Measurements from ENCODE around the gene RBM11.
A peak's percentile ranks its signal among the peaks of the same experiment; 100 is the strongest.
"Not testable (repeated sequence)": the region's sequence is repeated elsewhere in the genome, so short reads cannot be mapped to it uniquely, and the experiment has no call there.

The RBM11 gene, protein sequence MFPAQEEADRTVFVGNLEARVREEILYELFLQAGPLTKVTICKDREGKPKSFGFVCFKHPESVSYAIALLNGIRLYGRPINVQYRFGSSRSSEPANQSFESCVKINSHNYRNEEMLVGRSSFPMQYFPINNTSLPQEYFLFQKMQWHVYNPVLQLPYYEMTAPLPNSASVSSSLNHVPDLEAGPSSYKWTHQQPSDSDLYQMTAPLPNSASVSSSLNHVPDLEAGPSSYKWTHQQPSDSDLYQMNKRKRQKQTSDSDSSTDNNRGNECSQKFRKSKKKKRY

DNA sequence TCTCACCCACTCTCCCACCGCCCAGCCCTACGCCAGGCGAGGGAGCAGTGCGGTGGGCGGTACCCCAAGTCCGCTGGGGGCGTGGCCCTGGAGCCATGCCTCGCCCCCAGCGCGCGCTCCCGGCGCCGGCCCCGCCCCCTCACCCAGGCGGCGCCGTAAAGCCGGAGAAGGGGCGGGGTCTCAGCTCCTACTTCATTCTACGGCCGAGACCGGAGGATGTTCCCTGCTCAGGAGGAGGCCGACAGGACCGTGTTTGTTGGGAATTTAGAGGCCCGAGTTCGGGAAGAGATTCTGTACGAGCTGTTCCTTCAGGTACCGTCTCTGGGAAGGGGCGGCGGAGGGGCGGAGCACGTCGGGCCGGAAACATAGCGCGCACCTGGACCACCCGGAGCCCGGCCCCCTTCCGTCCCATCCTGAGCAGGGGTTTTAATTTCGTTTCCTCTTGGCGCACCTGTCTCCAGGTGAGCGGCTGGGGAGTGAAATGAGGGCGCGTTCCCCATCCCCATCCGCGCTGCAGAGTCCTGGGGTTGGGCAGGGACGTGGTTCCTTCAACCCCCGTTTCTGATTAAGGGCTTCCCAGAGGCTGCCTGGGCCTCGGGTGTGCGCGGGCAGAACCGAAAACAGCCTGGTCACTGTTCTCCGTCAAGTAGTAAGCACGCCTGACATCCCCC, at the start of gene RBM11:
TSS of gene RBM11 (plus strand) at position 187 of the 671 bp plus-strand sequence. CDS start at position 217, 30 bp downstream.
- peak in 1 of 2 experiments; percentile 11 for DNase-seq

DNA sequence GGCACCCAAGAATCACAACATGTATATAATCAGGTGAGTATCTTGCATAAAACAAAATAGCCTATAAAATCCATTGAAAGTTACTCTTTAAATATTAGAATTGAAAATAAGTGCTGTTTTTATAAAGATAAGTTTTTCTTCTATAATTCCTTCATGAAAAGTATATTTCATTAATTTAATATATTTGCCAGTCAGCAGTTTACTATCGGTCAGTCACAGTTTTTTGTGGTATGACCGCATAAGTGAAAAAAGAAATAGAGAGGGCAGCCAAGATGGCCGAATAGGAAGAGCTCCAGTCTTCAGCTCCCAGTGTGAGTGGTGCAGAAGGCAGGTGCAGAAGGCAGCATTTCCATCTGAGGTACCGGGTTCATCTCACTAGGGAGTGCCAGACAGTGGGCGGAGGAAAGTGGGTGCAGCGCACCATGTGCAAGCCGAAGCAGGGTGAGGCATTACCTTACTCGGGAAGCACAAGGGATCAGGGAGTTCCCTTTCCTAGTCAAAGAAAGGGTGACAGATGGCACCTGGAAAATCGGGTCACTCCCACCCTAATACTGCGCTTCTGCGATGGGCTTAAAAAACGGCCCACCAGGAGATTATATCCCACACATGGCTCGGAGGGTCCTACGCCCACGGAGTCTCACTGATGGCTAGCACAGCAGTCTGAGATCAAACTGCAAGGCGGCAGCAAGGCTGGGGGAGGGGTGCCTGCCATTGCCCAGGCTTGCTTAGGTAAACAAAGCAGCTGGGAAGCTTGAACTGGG, 49.3 kb upstream of the RBM11 start:
- DNase-seq: not testable (repeated sequence)

DNA sequence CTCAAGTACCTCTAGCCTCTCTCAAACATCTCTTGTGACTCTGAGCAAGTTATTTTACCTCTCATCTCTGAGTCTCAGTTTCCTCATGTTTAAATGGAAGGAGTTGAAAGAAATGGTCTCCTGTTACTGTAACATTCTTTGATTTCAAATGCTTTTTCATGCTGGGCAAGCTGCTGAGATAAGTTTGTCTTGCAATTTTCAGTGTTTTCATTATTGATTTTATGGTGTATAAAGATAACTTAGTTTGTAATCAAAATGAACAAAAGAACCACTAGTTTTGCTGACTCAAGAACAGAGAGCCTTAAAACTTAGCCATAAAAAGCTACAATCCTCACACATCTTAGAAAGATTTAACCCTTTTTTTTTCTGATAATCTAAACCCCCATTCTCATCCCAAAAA, 9.7 kb upstream of the RBM11 start:
- no peak for DNase-seq

DNA sequence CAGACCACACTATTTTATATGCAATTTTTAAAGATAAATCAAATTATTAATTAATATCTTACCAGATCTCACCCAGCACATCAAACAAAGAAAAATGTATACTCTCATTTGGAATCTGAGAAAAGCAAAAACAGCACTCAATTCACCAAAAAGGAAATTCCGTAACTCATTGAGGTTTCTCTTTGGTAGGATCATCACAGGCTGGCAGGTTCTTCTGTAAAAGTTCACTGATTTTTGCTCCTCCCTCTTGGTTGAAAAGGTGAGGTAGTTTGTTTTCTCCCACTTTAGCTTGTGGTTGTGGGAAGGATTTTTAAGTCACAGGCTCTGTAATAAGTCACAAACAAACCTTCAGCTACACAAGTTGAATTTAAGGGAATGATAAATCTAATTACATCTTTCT, 5.2 kb upstream of the RBM11 start, which contains the start of gene LIPI:
TSS of gene LIPI (minus strand) at position 218 of the 400 bp plus-strand sequence. CDS start at position 108, 110 bp downstream.
- no peak for DNase-seq

DNA sequence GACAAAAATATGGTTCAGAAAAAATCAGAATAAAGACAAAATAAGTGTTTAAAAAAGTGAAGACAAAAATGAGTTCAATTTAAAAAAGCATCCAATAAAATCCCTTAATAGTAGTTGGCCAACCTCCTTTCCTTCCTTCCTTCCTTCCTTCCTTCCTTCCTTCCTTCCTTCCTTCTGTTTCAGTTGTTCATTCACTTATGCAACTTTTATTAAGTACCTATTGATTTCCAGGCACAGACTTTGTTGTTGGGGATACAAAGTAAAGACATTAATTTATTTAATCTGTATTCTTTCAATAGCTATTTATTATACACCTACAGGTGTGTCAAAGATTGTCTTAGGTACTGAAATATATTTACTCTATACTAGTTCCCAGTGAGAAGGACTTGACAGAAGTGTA, 2.8 kb upstream of the RBM11 start:
- DNase-seq: no peak

DNA sequence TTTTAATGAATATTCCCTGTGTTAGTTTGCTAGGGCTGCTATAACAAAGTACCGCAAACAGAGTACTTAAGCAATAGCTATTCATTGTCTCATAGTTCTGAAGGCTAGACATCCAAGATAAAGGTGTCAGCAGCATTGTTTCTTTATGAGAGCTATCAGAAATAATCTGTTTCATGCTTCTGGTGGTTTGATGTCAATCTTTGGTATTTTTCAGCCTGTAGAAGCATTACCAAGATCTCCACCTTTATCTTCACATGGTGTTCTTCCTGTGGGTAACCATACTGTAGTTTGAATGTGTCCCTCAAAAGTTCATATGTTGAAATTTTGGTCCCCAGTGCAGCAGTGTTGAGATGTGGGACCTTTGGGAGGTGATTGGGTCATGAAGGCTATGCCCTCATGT, 7.4 kb downstream of the RBM11 start:
- DNase-seq: no peak

DNA sequence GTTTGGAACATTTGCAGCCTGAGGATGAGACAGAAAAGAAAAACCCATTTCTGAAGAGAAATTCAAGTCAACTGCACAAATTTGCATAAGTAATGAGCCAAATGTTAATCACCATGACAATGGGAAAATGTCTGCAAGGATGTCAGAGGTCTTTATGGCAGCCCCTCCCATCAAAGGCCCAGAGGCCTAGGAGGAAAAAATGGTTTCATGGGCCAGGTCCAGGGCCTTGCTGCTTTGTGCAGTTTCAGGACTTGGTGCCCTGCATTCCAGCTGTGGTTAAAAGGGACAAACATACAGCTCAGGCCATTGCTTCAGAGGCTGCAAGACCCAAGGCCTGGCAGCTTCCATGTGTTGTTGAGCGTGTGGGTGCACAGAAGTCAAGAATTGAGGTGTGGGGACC, 13.4 kb downstream of the RBM11 start:
- no peak for DNase-seq

DNA sequence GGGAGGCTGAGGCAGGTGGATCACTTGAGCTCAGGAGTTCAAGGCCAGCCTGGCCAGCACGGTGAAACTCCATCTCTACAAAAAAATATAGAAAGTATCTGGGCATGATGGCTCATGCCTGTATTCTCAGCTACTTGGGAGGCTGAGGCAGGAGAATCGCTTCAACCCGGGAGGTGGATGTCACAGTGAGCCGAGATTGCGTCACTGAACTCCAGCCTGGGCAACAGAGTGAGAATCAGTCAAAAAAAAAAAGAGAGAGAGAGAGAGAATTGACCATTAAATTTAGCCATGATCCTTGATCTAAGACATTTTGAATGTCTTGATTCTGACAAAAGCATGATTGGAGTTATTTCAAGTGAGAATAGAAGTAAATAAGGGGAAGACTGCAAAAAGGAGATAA, 19.1 kb downstream of the RBM11 start:
- DNase-seq: no peak

DNA sequence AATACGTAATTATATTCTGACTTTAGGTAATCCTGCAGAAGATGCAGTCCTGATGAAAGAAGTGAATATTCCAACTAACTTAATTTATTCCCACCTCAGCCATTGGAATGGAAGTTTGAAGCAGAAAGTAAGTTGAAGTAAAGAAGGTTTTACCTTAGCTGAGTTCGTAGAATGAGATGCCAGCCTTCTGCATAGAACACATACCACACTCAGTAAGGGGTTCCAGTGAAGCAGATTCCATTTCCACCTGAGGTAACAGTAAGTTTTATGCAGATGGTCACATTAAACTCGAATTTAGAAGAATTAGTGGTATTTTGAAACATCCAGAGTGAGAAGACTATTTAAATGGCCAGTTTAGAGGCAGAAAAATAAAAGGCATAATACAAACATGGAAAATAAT, 20.2 kb downstream of the RBM11 start:
- no peak for DNase-seq

DNA sequence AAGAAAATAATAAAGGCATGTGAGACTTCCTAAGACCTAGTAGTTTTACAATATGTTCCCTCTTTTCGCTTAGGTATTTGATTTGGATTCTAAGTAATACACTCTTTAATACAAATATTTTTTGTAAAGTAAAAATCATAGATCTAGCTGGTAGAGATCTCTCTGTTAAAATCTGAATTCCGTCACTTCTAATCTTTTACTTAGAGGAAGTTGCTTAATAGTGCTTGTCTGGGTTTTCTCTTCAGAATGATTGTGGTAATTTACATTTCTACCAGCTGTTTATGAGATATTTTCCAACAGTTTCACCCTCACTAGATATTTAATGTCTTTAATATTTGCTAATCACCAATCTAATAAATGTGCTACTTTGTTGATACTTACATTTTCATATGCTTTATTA, 23.3 kb downstream of the RBM11 start:
- DNase-seq: no peak

DNA sequence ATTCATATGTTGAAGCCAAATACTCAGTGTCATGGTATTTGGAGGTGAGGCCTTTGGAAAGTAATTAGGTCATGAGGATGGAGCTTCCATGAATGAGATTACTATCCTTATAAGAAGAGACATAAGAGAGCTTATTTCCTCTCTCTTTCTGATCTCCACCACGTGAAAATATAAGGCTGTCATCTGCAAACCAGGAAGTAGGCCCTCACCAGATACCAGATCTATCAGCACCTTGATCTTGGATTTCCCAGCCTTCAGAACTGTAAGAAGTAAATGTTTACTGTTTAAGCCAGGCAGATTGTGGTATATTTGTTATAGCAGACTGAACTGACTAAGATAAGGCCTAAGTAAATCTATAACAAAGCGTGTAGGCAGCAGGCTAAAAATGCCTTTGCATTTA, 25.3 kb downstream of the RBM11 start:
- DNase-seq: no peak

DNA sequence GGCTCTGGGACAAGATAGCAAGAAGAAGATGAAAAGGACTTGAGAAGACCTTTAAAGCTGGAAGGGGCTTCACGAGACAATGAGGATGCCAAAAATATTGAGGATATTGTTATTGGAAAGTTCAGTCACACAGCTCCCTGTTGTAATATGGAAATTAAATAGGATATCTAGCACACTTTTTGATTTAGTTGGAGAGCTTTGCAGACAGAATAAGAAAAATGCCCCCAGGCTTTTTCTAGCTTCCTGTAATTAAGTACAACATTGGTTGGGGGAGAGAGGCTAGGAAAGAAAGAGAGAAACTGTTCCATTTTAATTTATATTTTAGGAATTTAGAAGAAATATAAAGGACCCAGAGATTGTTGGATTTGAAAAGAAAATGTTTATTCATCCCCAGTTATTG, 27.5 kb downstream of the RBM11 start:
- DNase-seq: no peak

DNA sequence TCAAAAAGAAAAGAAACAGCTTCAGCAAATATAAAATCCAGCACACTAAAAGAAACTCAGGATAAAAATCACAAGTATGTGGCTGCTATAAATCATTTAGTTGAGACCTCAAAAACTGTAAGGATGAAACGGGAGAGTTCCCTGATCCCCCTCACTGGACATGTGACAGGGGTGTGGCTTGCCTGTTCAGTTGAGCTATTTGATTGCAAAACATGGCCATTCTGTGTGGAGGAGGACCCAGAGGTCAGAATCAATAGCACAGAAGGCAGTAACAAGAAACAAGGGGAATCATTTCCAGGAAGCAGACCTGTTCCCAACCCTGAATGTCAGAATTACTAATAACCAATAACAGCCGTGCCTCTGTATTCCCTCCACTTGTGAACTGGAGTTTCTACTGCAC, 27.9 kb downstream of the RBM11 start:
- no peak for DNase-seq

DNA sequence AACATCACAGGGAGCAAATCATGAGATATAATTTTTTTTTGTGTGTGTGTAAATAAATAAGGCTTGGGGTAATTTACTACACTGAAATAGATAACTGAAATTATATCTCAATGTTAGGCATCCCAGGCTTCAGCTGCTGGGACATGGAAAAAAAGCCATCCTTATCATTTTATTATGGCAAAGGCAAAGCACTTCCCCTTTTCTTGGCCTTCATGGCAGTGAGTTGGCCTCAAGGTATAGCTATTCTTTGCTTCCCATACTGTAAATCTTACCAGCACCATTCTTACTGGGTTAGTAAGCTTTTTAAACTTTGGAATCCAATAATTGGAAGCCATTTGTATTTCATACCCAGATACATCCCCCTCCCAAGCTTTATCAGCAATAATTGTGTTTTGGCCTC, 29.0 kb downstream of the RBM11 start:
- no peak for DNase-seq

DNA sequence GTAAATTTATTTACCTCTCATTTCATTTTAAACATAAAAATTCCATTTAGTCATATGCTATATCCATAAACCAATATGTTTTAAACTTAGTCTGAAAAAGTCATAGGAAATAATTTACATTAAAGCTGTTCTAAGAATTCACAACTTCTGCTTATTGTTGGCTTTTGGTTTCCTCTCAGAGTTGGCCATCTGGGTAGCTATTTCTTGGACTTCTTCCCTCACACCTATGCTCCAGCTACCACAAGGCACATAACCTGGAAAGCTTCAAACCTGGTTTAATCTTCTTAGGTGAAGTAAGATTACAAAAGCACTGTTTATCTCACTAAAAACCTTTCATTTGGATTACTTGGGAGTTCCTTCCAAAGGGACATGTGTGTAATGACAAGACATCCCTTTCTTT, 29.8 kb downstream of the RBM11 start:
- DNase-seq: no peak

DNA sequence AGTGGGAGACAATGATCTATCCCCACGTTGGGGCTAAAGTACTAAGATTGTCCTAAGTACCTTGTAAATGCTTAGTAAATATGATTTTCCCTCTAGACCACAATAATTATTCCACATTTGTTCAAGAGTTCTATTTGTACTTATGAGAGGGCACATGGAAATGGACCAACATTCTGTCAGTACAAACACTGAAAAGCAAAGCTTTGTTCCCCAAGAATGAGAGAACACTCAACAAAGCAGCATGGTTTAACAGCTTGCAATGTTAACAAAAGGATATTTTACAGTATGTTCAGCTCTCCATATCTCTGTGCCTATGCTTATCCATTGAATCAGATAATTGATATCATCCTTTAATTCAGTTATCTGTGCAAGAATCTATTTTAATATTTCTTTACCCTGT, 35.4 kb downstream of the RBM11 start:
- no peak for DNase-seq

DNA sequence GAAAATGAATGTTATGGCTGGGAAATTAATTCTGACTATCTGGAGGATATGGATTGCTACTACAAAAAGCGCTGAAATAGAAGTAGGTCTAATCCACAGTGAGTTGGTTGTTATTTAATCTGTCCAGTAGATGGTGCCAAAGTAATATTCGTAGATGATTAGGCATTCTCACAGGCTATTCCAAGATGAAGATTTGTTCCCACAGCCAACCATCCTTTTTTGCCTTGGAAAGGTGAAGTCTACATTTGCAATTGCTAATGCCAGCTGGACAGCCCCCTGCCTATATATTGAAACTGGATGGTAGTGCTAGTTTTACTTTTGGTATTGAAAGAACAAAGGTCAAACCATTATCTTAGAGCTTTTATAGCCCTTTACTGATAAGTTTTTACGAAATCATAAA, 43.8 kb downstream of the RBM11 start:
- DNase-seq: peak in 1 of 2 experiments; percentile 54

DNA sequence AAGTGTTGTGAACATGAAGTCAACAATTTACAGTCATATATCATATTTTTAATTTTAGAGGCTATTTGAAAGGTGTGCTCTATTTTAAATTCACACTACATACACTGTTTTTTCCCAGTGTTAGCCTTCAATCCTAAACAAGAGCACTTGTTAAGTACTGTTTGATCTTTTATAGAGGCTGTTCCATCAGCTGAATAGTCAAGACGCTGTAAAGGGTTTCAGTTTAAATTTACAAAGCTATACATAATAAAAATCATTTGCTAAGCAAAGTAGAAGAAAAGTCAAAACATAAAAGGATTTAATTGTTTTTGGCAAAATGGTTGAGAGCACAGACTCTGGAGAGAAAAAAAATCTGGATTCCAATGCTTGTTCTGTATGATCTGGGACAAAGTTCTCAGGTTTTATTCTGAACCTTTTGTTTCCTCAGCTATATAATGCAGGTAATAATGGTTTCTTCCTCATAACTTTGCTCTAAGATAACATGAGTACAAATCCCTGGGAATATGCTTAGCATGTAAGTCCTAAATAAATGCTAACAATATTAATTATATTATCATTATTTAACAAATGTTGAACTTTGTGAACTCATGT, 44.3 kb downstream of the RBM11 start:
- DNase-seq: no peak

DNA sequence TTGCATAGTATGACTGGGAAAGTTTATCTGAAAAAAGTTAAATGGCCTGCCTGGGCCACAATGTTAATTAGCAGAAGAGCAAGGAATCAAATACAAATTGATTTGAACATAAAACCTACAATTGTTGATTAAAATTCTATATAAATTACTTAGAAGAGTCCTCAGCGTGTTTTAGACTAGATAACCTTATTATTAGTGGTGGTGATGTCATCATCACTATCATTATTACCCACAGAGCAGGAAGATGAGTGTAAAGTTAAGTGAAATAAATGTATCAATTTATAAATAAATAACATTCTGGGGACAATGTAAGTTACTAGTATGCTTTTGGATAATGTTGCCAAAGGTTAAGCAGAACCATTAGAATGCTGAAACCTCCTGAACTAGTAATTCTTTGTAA, 46.1 kb downstream of the RBM11 start:
- no peak for DNase-seq

DNA sequence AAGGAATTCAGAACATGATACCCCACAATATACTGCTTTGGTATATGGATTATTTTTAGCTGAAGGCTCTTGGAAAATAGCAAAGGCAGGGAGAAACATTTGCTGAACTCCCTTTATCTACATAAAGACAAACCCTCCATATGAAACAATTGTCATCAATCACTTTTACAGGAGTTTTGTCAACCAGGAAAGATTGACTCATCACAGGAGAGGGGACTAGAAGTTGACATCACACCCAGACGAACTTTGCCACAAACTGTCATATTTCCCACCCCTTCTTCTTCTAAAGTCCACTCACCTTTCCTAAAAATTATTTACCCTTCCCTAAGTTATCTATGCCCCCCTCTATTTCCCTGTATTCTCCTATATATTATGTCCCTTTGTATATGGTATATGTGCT, 47.9 kb downstream of the RBM11 start:
- no peak for DNase-seq

DNA sequence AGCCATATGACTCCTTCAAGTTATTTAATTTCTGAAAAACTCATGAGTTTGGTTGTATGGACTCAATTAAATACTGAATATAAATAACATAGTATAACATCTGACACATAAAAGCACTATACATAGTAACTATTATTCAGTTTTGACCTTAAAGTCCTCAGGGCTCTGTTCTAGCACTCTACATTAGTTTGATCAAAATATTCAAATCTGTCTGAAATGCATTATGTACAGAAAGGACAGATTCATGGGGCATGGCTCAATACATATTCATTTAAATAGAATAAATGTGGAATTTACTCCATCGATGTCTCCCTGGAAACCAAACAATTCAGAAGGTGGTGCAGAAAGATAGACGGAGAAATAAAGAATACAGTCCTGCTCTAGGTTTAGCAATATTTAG, 49.1 kb downstream of the RBM11 start:
- DNase-seq: no peak

DNA sequence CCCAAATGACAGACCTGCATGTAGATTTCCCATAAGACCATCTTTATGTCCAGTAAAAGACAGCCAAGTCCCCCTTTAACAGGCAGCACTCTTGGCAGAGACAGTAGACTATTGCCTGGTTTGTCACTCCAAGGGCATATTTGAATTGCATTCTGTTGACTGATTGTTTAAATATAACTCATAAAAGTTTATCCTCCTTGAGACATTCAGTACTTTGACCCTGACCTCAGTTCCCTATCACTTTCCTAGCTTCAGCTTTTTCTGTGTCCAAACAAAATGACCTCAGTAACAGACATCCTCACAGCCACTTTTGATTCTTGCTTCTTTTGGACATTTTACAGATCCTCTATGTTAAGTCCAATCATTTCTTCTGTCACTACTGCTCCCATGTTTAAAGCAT, 51.1 kb downstream of the RBM11 start:
- no peak for DNase-seq

DNA sequence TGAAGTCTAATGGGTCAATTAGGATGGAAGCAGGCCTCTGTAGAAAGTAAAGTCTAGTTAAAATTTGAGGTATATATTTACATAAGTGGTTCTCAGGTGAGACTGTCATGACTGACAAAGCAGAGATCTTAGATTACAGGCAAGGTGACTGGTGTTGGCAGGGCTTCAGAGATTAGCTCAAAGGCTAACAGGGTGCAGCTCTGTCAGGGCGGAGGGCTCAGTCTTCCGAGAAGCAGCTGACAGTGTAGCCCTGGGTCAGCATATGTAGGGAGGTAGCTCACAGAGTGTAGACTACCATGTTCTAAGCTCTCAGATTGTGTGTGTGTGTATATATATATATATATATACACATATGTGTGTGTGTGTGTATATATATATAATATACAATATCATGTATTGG, 54.7 kb downstream of the RBM11 start:
- DNase-seq: no peak

DNA sequence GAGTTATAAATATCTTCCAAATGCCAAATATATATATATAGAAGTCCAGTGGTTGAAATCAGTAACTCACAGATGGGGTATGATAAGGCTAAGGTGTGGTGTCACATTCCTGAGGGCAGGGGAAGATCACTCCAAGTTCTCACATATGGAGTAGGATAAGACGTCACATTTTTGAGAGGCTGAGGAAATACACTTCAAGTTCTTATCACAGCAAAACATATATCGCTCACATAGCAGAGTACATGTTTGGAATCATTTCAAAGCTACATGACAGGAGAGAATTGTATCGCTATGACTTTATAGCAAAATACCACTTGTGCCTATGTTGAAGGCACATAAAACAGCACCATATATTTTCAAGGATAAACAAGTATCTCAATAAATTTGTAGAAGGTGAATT, 55.1 kb downstream of the RBM11 start:
- DNase-seq: no peak

Measured in SW 1271 (cell line).